ENCODE results near the gene USP4. TPM values are rescaled to one million over a fixed set of nuclear protein-coding genes. Genes with fewer than 3 reads are reported as not detected.
A peak's percentile ranks its signal among the peaks of the same experiment; 100 is the strongest.

The USP4 gene
- total and polyA plus RNA-seq, 2 of the 13 experiments (the other 11 are each of a cell fraction or from before 2014, with no cell fraction given), result 9.2 to 20.8 TPM

- TF ChIP-seq ZNF407 (CRISPR knock-in tag; IDR thresholded peaks at IDR 0.05; ENCODE audit: not compliant biosample characterization) (no peak), ZNF3 (CRISPR knock-in tag; IDR thresholded peaks at IDR 0.05) (peak; percentile 95), NONO (IDR thresholded peaks at IDR 0.05) (no peak), NONO (CRISPR knock-in tag; conservative IDR thresholded peaks at IDR 0.05) (0 out of 2 replicates have a peak, but pooled peaks have one; percentile 4), JUNB (CRISPR knock-in tag; IDR thresholded peaks at IDR 0.05; ENCODE audit: borderline replicate concordance) (no peak), ZNF510 (CRISPR knock-in tag; IDR thresholded peaks at IDR 0.05; ENCODE audit: low read depth) (0 out of 2 replicates have a peak, but pooled peaks have one; percentile 3), STAT5B (CRISPR knock-in tag; IDR thresholded peaks at IDR 0.05) (no peak), FOXP1 (IDR thresholded peaks at IDR 0.05) (no peak), FOXP1 (CRISPR knock-in tag; IDR thresholded peaks at IDR 0.05) (0 out of 2 replicates have a peak, but pooled peaks have one; percentile 9), SP140L (CRISPR knock-in tag; IDR thresholded peaks at IDR 0.05; ENCODE audit: borderline replicate concordance) (no peak), ZEB1 (IDR thresholded peaks at IDR 0.05; ENCODE audit: insufficient replicate concordance, low read depth) (peak; percentile 4), FOXP4 (CRISPR knock-in tag; IDR thresholded peaks at IDR 0.05) (peak; percentile 30; the same call in 1 of the 2 replicates), ZBTB14 (CRISPR knock-in tag; IDR thresholded peaks at IDR 0.05) (no peak)
These were observed 19.0 kb upstream of the USP4 start (continued) for GRCh38 chr3:49358884-49359225.

Data from HepG2 (cell line).